CD4-positive, CD25-positive, alpha-beta regulatory T cell (primary cell): ENCODE results near the gene EVC. TPM values are rescaled to one million over a fixed set of nuclear protein-coding genes. Genes with fewer than 3 reads are reported as not detected.

ENCODE experiments used
- ATAC-seq, 2 donors: fragments of 150-1000 bp; cut with Tn5 transposase; one replicate each; pipeline ENCODE4 v1.10.0; 2021; ENCODE audit warnings: low read depth in 2 of 2, moderate number of reproducible peaks in 2 of 2, moderate library complexity in 1 of 2
- DNase-seq, 3 donors: peaks; one replicate each; pipeline versions ENCODE4 v3.0.0 to v3.0.0-alpha.2; 2012 to 2022; ENCODE audit warnings: mixed read lengths in 1 of 3
- H3K27ac ChIP-seq: one replicate; pipeline ENCODE4 v1.7.0; 2013; ENCODE audit warnings: mild to moderate bottlenecking, low read length; ENCODE audit not compliant: insufficient read depth, poor library complexity, severe bottlenecking
- H3K27me3 ChIP-seq: one replicate; pipeline ENCODE4 v1.7.0; 2013; ENCODE audit warnings: low read length; ENCODE audit not compliant: control insufficient read depth, insufficient read depth
- H3K36me3 ChIP-seq: one replicate; pipeline ENCODE4 v1.7.0; 2013; ENCODE audit warnings: mild to moderate bottlenecking, low read length, moderate library complexity; ENCODE audit not compliant: control insufficient read depth, insufficient read depth
- H3K4me1 ChIP-seq: 2 replicates; pipeline ENCODE4 v1.7.0; 2013; ENCODE audit warnings: mild to moderate bottlenecking, low read length; ENCODE audit not compliant: insufficient read depth, control insufficient read depth, poor library complexity, severe bottlenecking
- H3K4me3 ChIP-seq: one replicate; pipeline ENCODE4 v1.7.0; 2013; ENCODE audit warnings: low read depth, mild to moderate bottlenecking, low read length, moderate library complexity
- H3K9me3 ChIP-seq, 2 experiments: 1 replicate in 1 of 2; 2 replicates in 1 of 2; pipeline ENCODE4 v1.7.0; 2013; ENCODE audit warnings: low read length in 2 of 2, mild to moderate bottlenecking in 1 of 2, moderate library complexity in 1 of 2; ENCODE audit not compliant: control insufficient read depth in 2 of 2
- H3K27ac Mint-ChIP-seq, 3 donors: one replicate each; pipeline ENCODE4 v1.8.0; 2020 to 2022; ENCODE audit warnings: mild to moderate bottlenecking in 3 of 3, mixed read lengths in 3 of 3, moderate library complexity in 2 of 3
- H3K27me3 Mint-ChIP-seq: one replicate; pipeline ENCODE4 v1.8.0; 2022; ENCODE audit warnings: mild to moderate bottlenecking, mixed read lengths
- H3K36me3 Mint-ChIP-seq: one replicate; pipeline ENCODE4 v1.8.0; 2020; ENCODE audit warnings: mixed read lengths
- H3K4me1 Mint-ChIP-seq, 4 donors: one replicate each; pipeline ENCODE4 v1.8.0; 2020 to 2022; ENCODE audit warnings: mixed read lengths in 4 of 4, mild to moderate bottlenecking in 1 of 4
- H3K4me3 Mint-ChIP-seq, 4 donors: one replicate each; pipeline ENCODE4 v1.8.0; 2020 to 2022; ENCODE audit warnings: mild to moderate bottlenecking in 4 of 4, mixed read lengths in 4 of 4, moderate library complexity in 3 of 4
- H3K9me3 Mint-ChIP-seq, 7 donors: one replicate each; pipeline ENCODE4 v1.8.0; 2020 to 2022; ENCODE audit warnings: mixed read lengths in 7 of 7, mild to moderate bottlenecking in 3 of 7, moderate library complexity in 2 of 7
- polyA plus RNA-seq, 4 donors: library from polyadenylated mRNA; unstranded; fragments of 300-500 nt; fragmentation: Illumina TruSeq; gene quantifications; one replicate each; pipeline ENCODE4 v1.2.3, GENCODE V29; 2021
- total RNA-seq: library from RNA; stranded (reverse); gene quantifications from one replicate; pipeline ENCODE4 v1.2.3, GENCODE V29; 2022

The EVC gene
- 4.6 TPM for total RNA-seq
- polyA plus RNA-seq: under 1 TPM in 1 of 4 donors, not detected in 3; 0.02 TPM

- peaks cover 0 to 26% (median 13%) of the 10 kb centered on the region in 4 donors for H3K4me1 Mint-ChIP-seq
- no peak within 1 kb of the TSS for H3K27ac Mint-ChIP-seq
- no peak within 1 kb of the TSS for H3K4me3 ChIP-seq
- peaks cover 0 to 14% (median 7%) of the 10 kb centered on the region in 7 donors for H3K9me3 Mint-ChIP-seq
- peak; percentile 27 to 39 for ATAC-seq
- H3K4me3 Mint-ChIP-seq: peak within 1 kb of the TSS; percentile 76 to 96 (median 84)
- H3K9me3 ChIP-seq: peaks cover 0 to 2% of the 10 kb centered on the region in 2 experiments
- peaks cover 4% of the 10 kb centered on the region for H3K36me3 Mint-ChIP-seq
- no peak within 1 kb of the TSS for H3K27ac ChIP-seq
- no peak for DNase-seq
- H3K27me3 Mint-ChIP-seq: peaks cover 38% of the 10 kb centered on the region
- no peaks in the 10 kb centered on the region for H3K36me3 ChIP-seq
- H3K4me1 ChIP-seq: peaks cover 4% of the 10 kb centered on the region
- peaks cover 12% of the 10 kb centered on the region for H3K27me3 ChIP-seq
Observed at GRCh38 chr4:5710961-5711478, at the start of gene EVC. Gene EVC, plus strand, starts transcription at chr4:5711201. Its CDS starts 180 bp downstream, at chr4:5711381.

GRCh38 chr4:5661237-5661636 lies 49.8 kb upstream of the EVC start:
- H3K4me3 Mint-ChIP-seq: no peak overlapping the region
- no peaks in the 10 kb centered on the region for H3K27me3 Mint-ChIP-seq
- peaks cover under 1 to 2% of the 10 kb centered on the region in 2 experiments for H3K9me3 ChIP-seq
- no peaks in the 10 kb centered on the region for H3K4me1 ChIP-seq
- DNase-seq: no peak
- no peak overlapping the region for H3K27ac ChIP-seq
- peaks cover 0 to 10% (median 2%) of the 10 kb centered on the region in 7 donors for H3K9me3 Mint-ChIP-seq
- no peaks in the 10 kb centered on the region for H3K36me3 Mint-ChIP-seq
- H3K4me3 ChIP-seq: no peak overlapping the region
- no peaks in the 10 kb centered on the region for H3K36me3 ChIP-seq
- H3K4me1 Mint-ChIP-seq: no peaks in the 10 kb centered on the region
- no peaks in the 10 kb centered on the region for H3K27me3 ChIP-seq
- no peak for ATAC-seq
- no peak overlapping the region for H3K27ac Mint-ChIP-seq

- H3K4me1 ChIP-seq: no peaks in the 10 kb centered on the region
- Mint-ChIP-seq H3K36me3 (no peaks in the 10 kb centered on the region), H3K9me3 (peaks cover 0 to 12% (median 5%) of the 10 kb centered on the region in 7 donors), H3K27ac (no peak overlapping the region), H3K4me1 (no peaks in the 10 kb centered on the region), H3K4me3 (no peak overlapping the region), H3K27me3 (no peaks in the 10 kb centered on the region)
- H3K36me3 ChIP-seq: no peaks in the 10 kb centered on the region
- DNase-seq: no peak
- peaks cover 2 to 4% of the 10 kb centered on the region in 2 experiments for H3K9me3 ChIP-seq
- H3K27ac ChIP-seq: no peak overlapping the region
- no peaks in the 10 kb centered on the region for H3K27me3 ChIP-seq
- ATAC-seq: no peak
- no peak overlapping the region for H3K4me3 ChIP-seq
Observed at GRCh38 chr4:5662555-5662954, 48.4 kb upstream of the EVC start.

- H3K4me3 ChIP-seq: no peak overlapping the region
- no peak for ATAC-seq
- peaks cover 2 to 4% of the 10 kb centered on the region in 2 experiments for H3K9me3 ChIP-seq
- peaks cover 0 to 12% (median 5%) of the 10 kb centered on the region in 7 donors for H3K9me3 Mint-ChIP-seq
- no peak overlapping the region for H3K27ac Mint-ChIP-seq
- no peaks in the 10 kb centered on the region for H3K36me3 ChIP-seq
- H3K27me3 ChIP-seq: no peaks in the 10 kb centered on the region
- no peaks in the 10 kb centered on the region for H3K36me3 Mint-ChIP-seq
- DNase-seq: no peak
- H3K27me3 Mint-ChIP-seq: no peaks in the 10 kb centered on the region
- no peaks in the 10 kb centered on the region for H3K4me1 ChIP-seq
- no peaks in the 10 kb centered on the region for H3K4me1 Mint-ChIP-seq
- no peak overlapping the region for H3K27ac ChIP-seq
- no peak overlapping the region for H3K4me3 Mint-ChIP-seq
Observed at GRCh38 chr4:5664778-5665177, 46.2 kb upstream of the EVC start.

- ATAC-seq: no peak
- no peak overlapping the region for H3K27ac Mint-ChIP-seq
- H3K27me3 ChIP-seq: no peaks in the 10 kb centered on the region
- DNase-seq: no peak
- no peak overlapping the region for H3K27ac ChIP-seq
- H3K27me3 Mint-ChIP-seq: no peaks in the 10 kb centered on the region
- H3K4me3 Mint-ChIP-seq: no peak overlapping the region
- no peak overlapping the region for H3K4me3 ChIP-seq
- H3K36me3 ChIP-seq: no peaks in the 10 kb centered on the region
- H3K9me3 ChIP-seq: peaks cover 0 to 4% of the 10 kb centered on the region in 2 experiments
- H3K36me3 Mint-ChIP-seq: no peaks in the 10 kb centered on the region
- peaks cover 0 to 10% (median 5%) of the 10 kb centered on the region in 7 donors for H3K9me3 Mint-ChIP-seq
- H3K4me1 ChIP-seq: no peaks in the 10 kb centered on the region
- no peaks in the 10 kb centered on the region for H3K4me1 Mint-ChIP-seq
Observed at GRCh38 chr4:5666741-5667140, 44.3 kb upstream of the EVC start.

- Histone ChIP-seq H3K9me3 (no peaks in the 10 kb centered on the region), H3K4me3 (no peak overlapping the region), H3K36me3 (no peaks in the 10 kb centered on the region), H3K27me3 (no peaks in the 10 kb centered on the region), H3K4me1 (no peaks in the 10 kb centered on the region), H3K27ac (no peak overlapping the region)
- Mint-ChIP-seq H3K36me3 (no peaks in the 10 kb centered on the region), H3K27ac (no peak overlapping the region), H3K9me3 (peaks cover 0 to 6% (median 0%) of the 10 kb centered on the region in 7 donors), H3K27me3 (no peaks in the 10 kb centered on the region), H3K4me1 (no peaks in the 10 kb centered on the region), H3K4me3 (no peak overlapping the region)
- no peak for DNase-seq
- ATAC-seq: no peak
Observed at GRCh38 chr4:5676763-5677162, 34.2 kb upstream of the EVC start.

GRCh38 chr4:5678977-5679376 lies 32.0 kb upstream of the EVC start:
- Mint-ChIP-seq H3K27me3 (no peaks in the 10 kb centered on the region), H3K4me3 (no peak overlapping the region), H3K27ac (no peak overlapping the region), H3K9me3 (peaks cover 0 to 3% (median 0%) of the 10 kb centered on the region in 7 donors), H3K4me1 (peaks cover 0 to 2% (median 0%) of the 10 kb centered on the region in 4 donors), H3K36me3 (no peaks in the 10 kb centered on the region)
- H3K9me3 ChIP-seq: no peaks in the 10 kb centered on the region
- no peak overlapping the region for H3K4me3 ChIP-seq
- no peaks in the 10 kb centered on the region for H3K27me3 ChIP-seq
- ATAC-seq (no peak), DNase-seq (no peak)
- H3K27ac ChIP-seq: no peak overlapping the region
- H3K36me3 ChIP-seq: no peaks in the 10 kb centered on the region
- H3K4me1 ChIP-seq: no peaks in the 10 kb centered on the region

- no peaks in the 10 kb centered on the region for H3K9me3 Mint-ChIP-seq
- Histone ChIP-seq H3K4me3 (no peak overlapping the region), H3K27ac (no peak overlapping the region), H3K36me3 (no peaks in the 10 kb centered on the region), H3K4me1 (no peaks in the 10 kb centered on the region), H3K27me3 (no peaks in the 10 kb centered on the region), H3K9me3 (no peaks in the 10 kb centered on the region)
- DNase-seq (no peak), ATAC-seq (no peak)
- no peaks in the 10 kb centered on the region for H3K36me3 Mint-ChIP-seq
- no peaks in the 10 kb centered on the region for H3K27me3 Mint-ChIP-seq
- H3K4me1 Mint-ChIP-seq: peaks cover 0 to 4% (median 0%) of the 10 kb centered on the region in 4 donors
- H3K27ac Mint-ChIP-seq: no peak overlapping the region
- no peak overlapping the region for H3K4me3 Mint-ChIP-seq
Observed at GRCh38 chr4:5683566-5683965, 27.4 kb upstream of the EVC start.
